G401.6 (cell line): Measurements from ENCODE around the gene PEX26.
"Not testable (repeated sequence)": the region's sequence is repeated elsewhere in the genome, so short reads cannot be mapped to it uniquely, and the experiment has no call there.

Experiments used
- FAIRE-seq: peaks from 2 replicates; lab custom pipeline; 2012; peaks lifted over from hg19 to GRCh38; lab: Jason Lieb, UNC

The PEX26 gene

DNA sequence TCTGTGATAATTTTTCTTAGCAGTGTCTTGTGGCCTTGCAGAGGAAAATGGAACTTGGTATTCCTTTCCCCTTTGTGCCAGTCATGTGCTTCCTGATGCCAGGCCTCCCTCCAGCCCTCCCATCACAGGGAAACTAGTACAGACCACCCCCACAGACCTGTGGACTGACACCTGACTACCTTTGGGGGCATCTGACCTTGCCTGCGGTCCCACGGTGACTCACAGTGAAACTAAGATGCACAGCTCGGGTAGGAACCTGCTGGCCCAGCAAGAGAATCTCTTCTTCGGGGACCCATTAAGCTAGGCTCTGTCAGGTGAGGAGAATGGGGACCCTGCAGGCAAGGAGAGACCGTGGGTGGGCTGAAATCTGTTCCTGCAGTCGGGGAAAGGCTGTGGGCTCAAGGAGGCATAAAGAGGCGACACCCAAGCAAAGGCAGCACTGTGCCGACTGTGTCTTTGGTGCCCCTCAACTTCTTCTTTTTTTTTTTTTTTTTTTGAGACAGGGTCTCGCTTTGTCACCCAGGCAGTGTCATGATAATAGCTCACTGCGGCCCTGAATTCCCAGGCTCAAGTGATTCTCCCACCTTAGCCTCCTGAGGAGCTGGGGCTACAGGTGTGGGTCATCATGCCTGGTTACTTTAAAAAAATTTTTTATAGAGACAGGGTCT, 20.8 kb upstream of the PEX26 start:
- no peak for FAIRE-seq

DNA sequence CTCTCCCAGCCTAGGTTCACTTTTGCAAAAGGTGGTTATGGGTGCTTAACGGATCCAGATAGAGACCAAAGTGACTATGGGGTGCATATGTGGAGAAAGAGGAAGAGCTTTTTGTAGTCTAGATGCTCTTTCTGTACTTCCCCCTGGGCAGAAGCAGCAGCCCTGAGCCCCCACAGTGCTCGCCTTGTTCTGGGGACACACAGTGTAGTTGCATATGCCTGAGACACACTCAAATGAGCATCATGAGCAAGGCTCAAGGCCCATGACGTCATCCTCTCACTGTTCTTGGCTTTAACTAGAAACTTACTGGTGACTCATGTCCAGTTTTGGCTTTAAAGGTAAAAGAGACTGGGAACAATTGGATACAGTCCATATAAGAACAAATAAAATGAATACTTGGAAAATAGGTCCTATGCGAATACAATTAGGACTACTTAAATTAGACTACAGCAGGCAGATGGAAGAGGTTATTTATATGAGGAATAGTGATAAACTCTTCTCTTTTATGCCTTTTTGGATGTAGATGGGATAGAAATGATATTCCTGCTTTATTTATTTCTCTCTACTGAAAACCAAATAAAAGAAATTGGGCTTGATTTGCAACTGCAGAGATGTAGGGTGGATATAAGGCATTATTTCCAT, 20.1 kb upstream of the PEX26 start:
- FAIRE-seq = no peak

DNA sequence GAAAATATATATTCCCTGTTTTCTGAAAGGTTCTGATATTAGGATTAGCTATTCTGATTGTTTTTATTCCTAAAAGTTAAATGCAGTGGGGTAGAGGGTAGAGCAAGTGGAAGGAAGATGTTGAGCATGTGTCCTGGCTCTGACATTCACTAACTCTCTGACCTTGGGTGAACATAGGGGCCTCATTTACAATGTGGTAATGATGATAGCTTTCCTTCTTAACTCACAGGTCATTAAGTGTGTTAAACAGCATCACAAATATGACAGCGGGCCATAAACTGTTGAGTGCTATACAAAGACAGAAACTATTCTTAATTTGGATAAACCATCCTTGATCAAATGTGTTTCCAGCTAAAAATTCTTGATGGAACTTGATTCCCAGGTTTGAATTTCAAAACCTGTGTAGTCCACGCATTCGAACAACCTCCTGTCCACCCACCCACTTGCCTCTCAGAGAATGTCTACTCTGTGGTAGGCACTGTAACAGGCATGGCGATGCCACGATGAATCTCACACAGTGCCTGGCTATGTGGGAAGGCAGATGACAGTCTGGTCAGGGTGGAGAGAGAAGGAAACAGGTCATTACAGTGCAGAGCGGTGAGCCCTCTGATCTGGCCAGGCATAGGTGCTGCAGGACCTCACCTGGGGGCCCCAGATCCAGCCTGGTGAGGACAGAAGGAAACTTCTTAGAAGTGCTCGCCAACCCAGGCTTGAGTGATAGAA, 19.3 kb upstream of the PEX26 start:
- FAIRE-seq = no peak

DNA sequence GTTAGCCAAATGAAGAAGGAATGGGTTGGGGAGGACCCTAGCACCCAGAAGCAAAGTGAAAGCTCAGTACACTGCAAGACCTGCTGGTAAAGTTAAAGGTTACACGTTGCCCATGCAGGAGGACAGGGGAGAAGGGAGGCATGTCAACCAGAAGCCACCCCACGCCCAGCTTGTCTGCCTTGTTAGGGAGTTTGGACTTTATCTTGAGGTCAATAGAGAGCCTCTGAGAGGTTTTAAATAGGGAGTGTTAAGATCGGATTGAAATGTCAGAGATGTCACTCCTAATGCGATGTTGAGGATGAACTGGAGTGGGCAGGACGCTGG, 18.7 kb upstream of the PEX26 start:
- no peak for FAIRE-seq

- no peak for FAIRE-seq
Observed at GRCh38 chr22:18059473-18059872, 18.3 kb upstream of the PEX26 start.

DNA sequence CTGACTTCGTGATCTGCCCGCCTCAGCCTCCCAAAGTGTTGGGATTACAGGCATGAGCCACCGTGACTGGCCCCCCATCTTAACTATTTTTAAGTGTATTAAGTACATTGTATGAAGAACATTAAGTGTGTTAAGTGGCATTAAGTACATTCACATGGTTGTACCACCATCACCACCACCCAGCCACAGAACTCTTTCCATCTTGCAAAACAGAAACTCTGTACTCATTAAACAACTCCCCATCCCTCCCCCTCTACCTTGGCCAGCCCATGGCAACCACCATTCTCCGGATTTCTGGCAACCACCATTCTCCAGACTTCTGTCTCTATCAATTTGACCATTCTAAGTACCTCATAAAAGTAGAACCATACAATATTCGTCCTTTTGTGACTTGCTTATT, 17.8 kb upstream of the PEX26 start:
- no peak for FAIRE-seq

DNA sequence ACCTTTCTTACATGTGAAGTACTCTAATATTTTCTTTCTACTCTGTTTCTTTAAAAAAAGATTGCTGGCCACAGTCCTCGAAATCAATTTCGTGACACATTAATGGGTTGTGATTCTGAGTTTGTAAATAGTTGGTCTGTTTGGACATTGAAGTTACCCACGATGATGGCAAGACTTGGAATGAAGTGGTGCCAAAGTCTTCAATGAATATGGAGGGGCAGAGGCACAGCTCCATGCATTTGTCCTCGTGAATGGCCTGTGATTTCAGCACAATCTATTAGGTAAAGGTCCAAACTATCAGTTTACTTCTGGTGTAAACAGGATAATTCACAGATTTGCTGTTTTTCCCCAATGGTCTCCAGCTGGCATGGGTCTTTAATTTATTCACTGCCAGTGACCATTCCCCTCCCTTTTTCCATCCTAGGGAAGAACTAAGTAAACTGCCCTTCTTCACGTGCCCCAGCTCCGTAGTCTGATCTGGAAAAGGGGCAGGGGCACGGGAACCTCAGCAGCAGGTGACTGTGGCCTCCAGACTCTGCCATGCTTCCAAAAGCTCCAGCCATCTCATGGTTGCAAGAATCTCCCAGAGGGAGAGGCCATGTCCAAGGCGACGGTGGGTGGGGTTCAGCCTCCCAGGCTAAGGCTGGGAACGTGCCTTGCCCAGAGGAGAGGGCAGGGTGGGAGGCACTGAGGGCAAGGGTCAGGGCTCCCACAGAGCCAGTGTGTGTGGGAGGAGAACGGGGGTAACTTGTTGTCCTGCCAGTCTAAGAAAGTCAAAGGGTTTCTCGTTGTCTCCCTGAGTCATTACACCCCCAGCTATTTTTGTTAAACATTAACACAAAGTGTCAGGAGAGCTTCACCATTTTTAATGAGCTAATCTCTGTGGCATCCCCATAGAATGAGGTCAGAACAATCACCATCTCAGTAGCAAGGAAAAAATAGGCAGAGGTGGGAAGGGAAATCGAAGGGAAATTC, 16.9 kb upstream of the PEX26 start:
- no peak for FAIRE-seq

- FAIRE-seq = no peak
Observed at GRCh38 chr22:18062421-18062820, 15.4 kb upstream of the PEX26 start.

DNA sequence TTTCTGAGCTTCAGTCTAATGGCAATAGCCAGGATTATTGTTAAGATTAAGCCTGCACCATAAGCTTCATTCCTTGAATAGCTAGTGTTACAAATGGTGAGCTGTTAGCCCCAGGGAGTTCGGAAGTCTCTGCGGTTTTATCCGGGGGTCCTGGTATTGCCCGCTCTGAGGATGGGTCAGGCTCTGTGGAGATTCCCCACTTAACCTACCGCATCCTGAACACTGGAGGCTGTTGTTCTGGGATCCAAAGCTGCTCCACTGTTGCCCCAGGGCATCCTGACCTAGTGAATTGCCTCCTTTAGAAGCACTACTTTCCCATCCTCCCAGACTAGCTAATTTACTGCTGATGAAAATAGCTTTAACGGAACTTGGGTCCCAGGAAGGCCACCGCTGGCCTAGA, 14.5 kb upstream of the PEX26 start:
- no peak for FAIRE-seq

DNA sequence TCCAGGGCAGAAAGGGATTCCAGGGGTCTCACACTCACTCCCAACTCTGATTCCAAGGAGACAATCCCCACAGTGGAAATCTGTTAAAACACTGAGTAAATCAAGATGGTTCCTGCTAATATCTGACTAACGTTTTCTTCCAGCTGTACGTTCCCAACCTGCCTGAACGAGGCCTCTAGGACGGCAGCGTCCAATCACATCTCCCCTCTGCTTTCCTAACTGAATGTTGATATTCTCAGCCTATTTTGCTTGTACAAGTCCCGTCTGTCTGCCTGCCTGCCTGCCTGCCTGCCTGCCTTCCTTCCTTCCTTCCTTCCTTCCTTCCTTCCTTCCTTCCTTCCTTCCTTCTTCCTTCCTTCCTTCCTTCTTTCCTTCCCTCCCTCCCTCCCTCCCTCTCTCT, 14.1 kb upstream of the PEX26 start:
- not testable (repeated sequence) for FAIRE-seq

DNA sequence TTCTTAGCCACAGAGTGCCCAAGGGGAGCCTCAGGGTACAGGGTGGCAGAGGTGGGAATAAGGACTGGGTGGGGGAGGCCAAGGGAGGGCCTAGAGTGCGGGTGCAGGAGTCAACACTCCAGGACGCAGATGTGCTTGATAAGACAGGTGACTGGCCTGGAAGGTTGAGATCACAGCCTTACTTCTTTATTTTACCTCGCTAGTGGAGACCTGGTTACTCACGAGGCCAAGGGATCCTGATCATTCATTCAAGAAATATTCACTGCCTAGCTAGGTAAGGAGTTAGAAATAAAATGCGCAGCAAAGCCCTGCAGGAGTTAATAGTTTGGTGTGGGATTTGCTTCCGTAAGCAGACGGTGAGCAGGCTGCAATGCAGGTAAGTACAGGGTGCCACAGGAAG, 13.2 kb upstream of the PEX26 start:
- no peak for FAIRE-seq

DNA sequence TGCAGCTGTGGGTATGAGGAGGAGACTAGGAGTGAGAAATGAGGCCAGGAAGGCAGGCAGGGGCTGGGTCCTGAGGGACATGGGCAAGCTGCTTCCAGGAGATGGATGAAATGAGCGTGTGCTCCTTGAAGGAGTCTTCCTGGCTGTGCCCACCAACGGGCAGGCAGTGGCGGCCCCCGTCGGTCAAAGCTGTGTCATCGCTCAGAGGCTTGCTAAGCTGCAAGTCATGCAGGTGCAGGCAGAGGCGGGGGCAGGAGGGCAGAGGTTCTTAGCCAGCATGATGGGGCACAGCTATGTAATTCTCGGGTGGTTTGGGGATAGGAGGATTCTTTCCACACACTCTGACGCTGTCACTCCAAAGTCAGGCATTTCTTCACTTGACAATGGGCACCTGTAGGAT, 12.5 kb upstream of the PEX26 start:
- no peak for FAIRE-seq

DNA sequence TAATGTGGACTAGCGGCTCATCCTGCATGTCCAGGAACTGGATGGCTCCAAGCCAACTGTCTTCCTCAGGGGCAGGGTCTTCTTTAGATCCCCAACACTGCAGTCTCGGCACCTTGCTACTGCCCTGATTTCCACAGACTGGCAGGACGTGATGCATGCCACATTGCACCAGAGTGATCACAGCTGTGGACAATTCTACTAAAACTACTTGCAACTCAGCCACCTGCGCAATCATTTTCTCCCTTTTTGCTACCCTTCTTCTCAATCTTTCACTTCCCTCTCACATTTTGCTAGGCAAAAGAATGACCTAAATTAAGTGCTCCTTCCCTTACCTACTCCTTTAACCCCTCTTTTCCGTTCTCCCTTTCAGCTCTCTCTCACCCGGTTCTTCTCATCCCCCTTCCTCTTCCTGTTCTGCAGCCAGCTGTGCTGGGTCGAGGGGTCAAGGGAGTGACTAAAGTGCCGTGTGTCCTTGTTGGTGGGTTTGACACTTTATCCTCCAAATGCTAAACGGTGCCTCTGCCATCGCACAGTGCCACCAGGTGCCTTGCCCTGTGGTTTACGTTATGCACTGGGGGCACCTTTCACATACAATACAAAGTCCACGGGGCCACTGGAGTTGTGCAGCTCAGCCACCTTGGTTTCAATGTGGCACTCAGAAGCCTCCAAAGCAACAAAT, 11.5 kb upstream of the PEX26 start:
- no peak for FAIRE-seq

- FAIRE-seq = no peak
Observed at GRCh38 chr22:18067121-18067520, 10.7 kb upstream of the PEX26 start.

DNA sequence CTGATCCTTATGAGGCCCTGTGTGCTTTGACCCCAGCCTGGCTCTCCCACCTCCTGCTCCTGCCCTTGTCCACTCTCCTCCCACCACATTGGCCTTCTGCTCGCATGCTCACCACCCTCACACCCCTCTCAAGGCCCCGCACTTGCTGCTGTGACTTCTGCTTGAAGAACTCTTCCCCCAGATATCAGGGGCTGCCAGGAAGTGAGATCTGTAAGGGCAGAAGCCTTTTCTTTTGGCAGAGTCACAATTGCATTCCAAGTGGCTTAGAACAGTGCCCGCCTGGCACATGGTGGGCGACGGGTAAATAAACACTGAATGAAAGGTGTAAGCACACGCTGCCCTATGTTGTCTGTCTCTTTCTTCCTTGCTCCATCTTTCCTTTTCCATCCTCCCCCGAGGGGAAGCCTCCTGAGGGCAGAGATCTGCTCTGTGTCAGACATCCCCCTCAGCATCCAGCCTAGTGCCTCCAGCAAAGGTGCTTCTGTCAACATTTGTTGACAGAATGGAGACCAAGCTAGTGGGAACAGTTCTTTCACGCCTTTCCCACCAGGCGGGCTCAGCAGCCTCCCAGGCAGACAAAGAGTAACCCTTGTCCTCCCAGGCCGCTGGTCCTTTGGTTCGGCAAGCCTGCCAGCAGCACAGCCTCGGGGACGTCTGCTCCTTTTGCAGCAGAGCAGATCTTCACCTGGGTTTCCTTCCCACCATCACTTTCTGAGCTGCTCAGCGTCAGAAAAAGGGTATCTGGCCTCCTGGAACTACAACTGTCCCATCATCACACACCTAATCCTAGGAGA, 10.0 kb upstream of the PEX26 start:
- no peak for FAIRE-seq

DNA sequence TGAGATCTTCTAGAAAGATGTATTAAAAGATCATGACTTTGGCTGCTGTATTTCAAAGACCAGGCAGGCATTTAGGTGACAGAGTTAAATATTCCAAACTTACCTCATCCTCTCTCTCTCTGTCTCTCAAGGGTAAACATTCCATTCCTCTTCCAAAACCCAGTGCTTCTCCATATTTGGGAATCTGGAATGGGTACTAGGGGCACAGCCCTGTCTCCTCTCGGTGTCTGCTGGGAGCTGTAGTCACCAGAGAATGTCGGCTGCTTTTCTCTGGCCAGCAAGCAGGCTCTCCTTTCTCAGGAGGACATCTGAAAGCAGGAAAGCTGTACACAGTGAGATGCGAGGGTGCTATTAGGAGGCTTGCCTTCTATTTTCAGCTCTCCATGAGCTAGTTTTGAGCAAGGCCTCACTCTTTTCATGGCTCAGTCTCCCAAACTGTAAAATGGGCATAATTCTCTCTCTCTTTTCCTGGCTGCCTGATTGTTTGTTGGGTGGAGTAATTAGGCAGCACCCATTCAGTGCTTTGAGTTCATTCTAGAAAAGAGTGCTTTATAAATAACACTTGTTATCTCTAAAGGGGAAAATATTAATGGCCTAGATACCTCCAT, 9.3 kb upstream of the PEX26 start:
- no peak for FAIRE-seq

- no peak for FAIRE-seq
Observed at GRCh38 chr22:18069041-18069440, 8.7 kb upstream of the PEX26 start.

DNA sequence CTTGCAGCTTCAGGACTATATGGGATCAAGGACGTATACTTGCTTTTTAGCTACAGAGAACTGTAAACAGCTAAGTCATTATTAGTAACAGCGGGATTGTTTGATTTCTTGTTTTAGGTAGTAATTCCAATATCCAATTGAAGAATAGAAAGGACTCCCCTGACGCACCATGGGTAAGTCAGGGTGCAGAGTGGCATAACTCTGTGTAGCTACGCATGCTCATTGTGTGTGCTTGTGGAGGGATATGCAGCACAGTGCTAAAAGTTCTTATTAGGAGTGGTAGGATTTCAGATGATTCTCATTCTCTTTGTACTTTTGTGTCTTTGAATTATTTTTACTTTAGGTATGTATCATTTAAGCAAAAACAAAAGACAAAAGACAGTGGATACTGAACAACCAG, 7.7 kb upstream of the PEX26 start:
- no peak for FAIRE-seq

GRCh38 chr22:18070556-18071306, 7.1 kb upstream of the PEX26 start:
- FAIRE-seq = no peak
